ENCODE results near the gene ASIC4.

ASIC4 gene

GRCh38 chr2:219554350-219554749 lies 40.1 kb downstream of the ASIC4 start:
- no peak for DNase-seq

GRCh38 chr2:219555956-219556355 lies 41.7 kb downstream of the ASIC4 start:
- no peak for DNase-seq

- no peak for DNase-seq
Observed at GRCh38 chr2:219556413-219556812, 42.1 kb downstream of the ASIC4 start.

GRCh38 chr2:219557320-219557719 lies 43.0 kb downstream of the ASIC4 start:
- no peak for DNase-seq

- no peak for DNase-seq
Observed at GRCh38 chr2:219557791-219558785, 43.8 kb downstream of the ASIC4 start.

- no peak for DNase-seq
Observed at GRCh38 chr2:219559156-219559915, 45.1 kb downstream of the ASIC4 start.

GRCh38 chr2:219560037-219560892 lies 46.0 kb downstream of the ASIC4 start:
- peak; percentile 76 for DNase-seq

GRCh38 chr2:219560893-219561178 lies 46.6 kb downstream of the ASIC4 start:
- no peak for DNase-seq

GRCh38 chr2:219561179-219562048 lies 47.1 kb downstream of the ASIC4 start:
- DNase-seq = no peak

GRCh38 chr2:219562049-219563020 lies 48.1 kb downstream of the ASIC4 start:
- no peak for DNase-seq

- no peak for DNase-seq
Observed at GRCh38 chr2:219563271-219563928, 49.1 kb downstream of the ASIC4 start.

- no peak for DNase-seq
Observed at GRCh38 chr2:219565130-219566080, 51.1 kb downstream of the ASIC4 start.

GRCh38 chr2:219566640-219567039 lies 52.4 kb downstream of the ASIC4 start:
- DNase-seq = no peak

GRCh38 chr2:219567131-219567530 lies 52.8 kb downstream of the ASIC4 start:
- DNase-seq = no peak

GRCh38 chr2:219567791-219568361 lies 53.6 kb downstream of the ASIC4 start:
- DNase-seq = no peak

- DNase-seq = no peak
Observed at GRCh38 chr2:219569041-219569440, 54.8 kb downstream of the ASIC4 start.

GRCh38 chr2:219569635-219570034 lies 55.4 kb downstream of the ASIC4 start:
- DNase-seq = no peak

GRCh38 chr2:219570194-219570923 lies 56.1 kb downstream of the ASIC4 start:
- peak; percentile 83 for DNase-seq
